GM18909 (cell line): ENCODE measurements around the gene TMEM45B.
"Not testable (repeated sequence)": the region's sequence is repeated elsewhere in the genome, so short reads cannot be mapped to it uniquely, and the experiment has no call there.

Experiments used
- ATAC-seq: cut with Tn5 transposase; IDR thresholded peaks from one replicate; pipeline ENCODE4 v1.9.1; 2021; ENCODE audit warnings: mild to moderate bottlenecking; ENCODE audit not compliant: unreplicated experiment, poor library complexity

TMEM45B gene

GRCh38 chr11:129804012-129804411 lies 11.6 kb upstream of the TMEM45B start:
- ATAC-seq = no peak

- not testable (repeated sequence) for ATAC-seq
Measured at GRCh38 chr11:129808241-129808640, 7.4 kb upstream of the TMEM45B start.

- no peak for ATAC-seq
Measured at GRCh38 chr11:129813231-129813791, 2.3 kb upstream of the TMEM45B start.

GRCh38 chr11:129814244-129815014 lies 1.2 kb upstream of the TMEM45B start:
- ATAC-seq = no peak

GRCh38 chr11:129817534-129818051 lies 1.9 kb downstream of the TMEM45B start:
- ATAC-seq = no peak

- ATAC-seq = not testable (repeated sequence)
Measured at GRCh38 chr11:129818236-129818635, 2.6 kb downstream of the TMEM45B start.

GRCh38 chr11:129819237-129819636 lies 3.6 kb downstream of the TMEM45B start:
- no peak for ATAC-seq

GRCh38 chr11:129820228-129820627 lies 4.6 kb downstream of the TMEM45B start:
- not testable (repeated sequence) for ATAC-seq

- not testable (repeated sequence) for ATAC-seq
Measured at GRCh38 chr11:129823281-129823680, 7.6 kb downstream of the TMEM45B start.

- not testable (repeated sequence) for ATAC-seq
Measured at GRCh38 chr11:129823799-129824198, 8.2 kb downstream of the TMEM45B start.

- ATAC-seq = no peak
Measured at GRCh38 chr11:129825380-129825779, 9.7 kb downstream of the TMEM45B start.

GRCh38 chr11:129828301-129828836 lies 12.7 kb downstream of the TMEM45B start:
- ATAC-seq = no peak

GRCh38 chr11:129829497-129829896 lies 13.8 kb downstream of the TMEM45B start:
- ATAC-seq = not testable (repeated sequence)

- not testable (repeated sequence) for ATAC-seq
Measured at GRCh38 chr11:129831227-129831626, 15.6 kb downstream of the TMEM45B start.

GRCh38 chr11:129833260-129833659 lies 17.6 kb downstream of the TMEM45B start:
- ATAC-seq = not testable (repeated sequence)

GRCh38 chr11:129836423-129836891 lies 20.8 kb downstream of the TMEM45B start:
- ATAC-seq = not testable (repeated sequence)

- no peak for ATAC-seq
Measured at GRCh38 chr11:129836979-129837378, 21.3 kb downstream of the TMEM45B start.

- no peak for ATAC-seq
Measured at GRCh38 chr11:129840236-129840635, 24.6 kb downstream of the TMEM45B start.

- ATAC-seq = no peak
Measured at GRCh38 chr11:129842138-129842537, 26.5 kb downstream of the TMEM45B start.

GRCh38 chr11:129846508-129847335 lies 31.1 kb downstream of the TMEM45B start:
- no peak for ATAC-seq
